Lower lobe of right lung (tissue), 2 donors: ENCODE measurements around the gene ACAP2. TPM values are rescaled to one million over a fixed set of nuclear protein-coding genes. Genes with fewer than 3 reads are reported as not detected.

Source experiments
- ATAC-seq, 2 donors: fragments of 200-7000 bp; cut with Tn5 transposase; one replicate each; pipeline ENCODE4 v1.9.1; 2020 to 2022; ENCODE audit warnings: mild to moderate bottlenecking in 2 of 2, moderate library complexity in 2 of 2
- DNase-seq: peaks from one replicate; pipeline ENCODE4 v3.0.0-alpha.2; 2020
- H3K27ac ChIP-seq: fragments of 200-600 bp; one replicate; pipeline ENCODE4 v1.8.0; 2022
- H3K27me3 ChIP-seq: fragments of 200-600 bp; one replicate; pipeline ENCODE4 v1.8.0; 2022; ENCODE audit warnings: low read depth
- H3K36me3 ChIP-seq: fragments of 200-600 bp; one replicate; pipeline ENCODE4 v1.8.0; 2022; ENCODE audit warnings: mild to moderate bottlenecking
- H3K4me1 ChIP-seq: fragments of 200-600 bp; one replicate; pipeline ENCODE4 v1.8.0; 2022
- H3K4me3 ChIP-seq: fragments of 200-600 bp; one replicate; pipeline ENCODE4 v1.8.0; 2022; ENCODE audit warnings: mild to moderate bottlenecking
- H3K9me3 ChIP-seq: fragments of 200-600 bp; one replicate; pipeline ENCODE4 v1.8.0; 2022
- intact Hi-C: fragments of 100-400 bp; cut with DNase I; formaldehyde crosslinking; loops from one replicate; pipeline ENCODE4 v1.11.0; 2022
- total RNA-seq: library from RNA; stranded (reverse); fragmentation: NEBNext Ultra II Directional; extraction: Animal tissue kit (Norgen Biotek cat#: 25700); gene quantifications from one replicate; pipeline ENCODE4 v1.2.1, GENCODE V29; 2021
- TF ChIP-seq, protein P1 (sequence below): fragments of 200-600 bp; IDR thresholded peaks from one replicate; pipeline ENCODE4 v1.8.0; 2022; ENCODE audit warnings: antibody characterized with exemption, mild to moderate bottlenecking
- donor health status: DM: no; HTN: yes; CAD: no; lungs with severe emphysema.

The ACAP2 gene
- total RNA-seq, 1 donor from 2014 or later = 68.9 TPM

DNA sequence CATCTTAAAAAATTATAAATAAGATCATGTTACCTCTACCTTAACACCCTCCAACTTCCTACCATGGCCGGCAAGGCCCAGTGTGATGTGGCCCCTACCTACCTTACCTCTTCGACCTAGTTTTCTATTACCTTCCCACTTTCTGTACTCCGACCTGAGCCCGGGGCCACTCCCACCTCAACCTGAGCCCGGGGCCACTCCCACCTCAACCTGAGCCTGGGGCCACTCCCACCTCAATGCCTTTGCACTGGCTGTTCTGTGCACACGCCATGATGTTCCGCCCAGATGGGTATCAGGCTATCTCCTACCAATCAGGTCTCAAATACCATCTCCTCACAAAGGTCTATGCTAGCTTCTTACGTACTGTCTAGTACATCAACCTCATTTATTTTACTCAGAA is 105.1 kb downstream of the ACAP2 start:
- H3K4me1 ChIP-seq = no peaks in the 10 kb centered on the region
- TF ChIP-seq, protein P1, sequence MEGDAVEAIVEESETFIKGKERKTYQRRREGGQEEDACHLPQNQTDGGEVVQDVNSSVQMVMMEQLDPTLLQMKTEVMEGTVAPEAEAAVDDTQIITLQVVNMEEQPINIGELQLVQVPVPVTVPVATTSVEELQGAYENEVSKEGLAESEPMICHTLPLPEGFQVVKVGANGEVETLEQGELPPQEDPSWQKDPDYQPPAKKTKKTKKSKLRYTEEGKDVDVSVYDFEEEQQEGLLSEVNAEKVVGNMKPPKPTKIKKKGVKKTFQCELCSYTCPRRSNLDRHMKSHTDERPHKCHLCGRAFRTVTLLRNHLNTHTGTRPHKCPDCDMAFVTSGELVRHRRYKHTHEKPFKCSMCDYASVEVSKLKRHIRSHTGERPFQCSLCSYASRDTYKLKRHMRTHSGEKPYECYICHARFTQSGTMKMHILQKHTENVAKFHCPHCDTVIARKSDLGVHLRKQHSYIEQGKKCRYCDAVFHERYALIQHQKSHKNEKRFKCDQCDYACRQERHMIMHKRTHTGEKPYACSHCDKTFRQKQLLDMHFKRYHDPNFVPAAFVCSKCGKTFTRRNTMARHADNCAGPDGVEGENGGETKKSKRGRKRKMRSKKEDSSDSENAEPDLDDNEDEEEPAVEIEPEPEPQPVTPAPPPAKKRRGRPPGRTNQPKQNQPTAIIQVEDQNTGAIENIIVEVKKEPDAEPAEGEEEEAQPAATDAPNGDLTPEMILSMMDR = no peak
- DNase-seq (no peak), ATAC-seq (no peak)
- H3K9me3 ChIP-seq = no peaks in the 10 kb centered on the region
- H3K27me3 ChIP-seq = no peaks in the 10 kb centered on the region
- H3K27ac ChIP-seq = no peak overlapping the region
- no peak overlapping the region for H3K4me3 ChIP-seq
- H3K36me3 ChIP-seq = peaks cover 37% of the 10 kb centered on the region
- intact Hi-C loops = no loop called here

DNA sequence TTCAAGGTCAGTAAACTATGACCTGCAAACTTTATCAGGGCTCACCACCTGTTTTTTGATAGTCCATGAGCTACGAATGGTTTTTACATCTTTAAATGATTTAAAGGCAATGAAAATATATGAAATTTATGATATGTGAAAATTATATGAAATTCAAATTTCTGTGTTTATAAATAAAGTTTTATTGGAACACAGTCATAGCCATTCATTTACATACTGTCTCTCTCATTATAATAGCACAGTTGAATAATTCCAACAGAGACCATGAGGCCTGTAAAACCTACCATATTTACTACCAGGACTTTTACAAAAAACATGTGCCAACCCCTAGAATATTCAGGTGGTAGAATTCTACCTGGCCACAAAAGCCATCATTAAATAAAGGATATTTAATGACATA is 107.9 kb downstream of the ACAP2 start:
- TF ChIP-seq, protein P1 = no peak
- no peak for ATAC-seq
- H3K9me3 ChIP-seq = no peaks in the 10 kb centered on the region
- H3K27me3 ChIP-seq = no peaks in the 10 kb centered on the region
- H3K27ac ChIP-seq = no peak overlapping the region
- no peak overlapping the region for H3K4me3 ChIP-seq
- no peaks in the 10 kb centered on the region for H3K4me1 ChIP-seq
- H3K36me3 ChIP-seq = peaks cover 53% of the 10 kb centered on the region
- DNase-seq = no peak
- intact Hi-C loops = no loop called here

DNA sequence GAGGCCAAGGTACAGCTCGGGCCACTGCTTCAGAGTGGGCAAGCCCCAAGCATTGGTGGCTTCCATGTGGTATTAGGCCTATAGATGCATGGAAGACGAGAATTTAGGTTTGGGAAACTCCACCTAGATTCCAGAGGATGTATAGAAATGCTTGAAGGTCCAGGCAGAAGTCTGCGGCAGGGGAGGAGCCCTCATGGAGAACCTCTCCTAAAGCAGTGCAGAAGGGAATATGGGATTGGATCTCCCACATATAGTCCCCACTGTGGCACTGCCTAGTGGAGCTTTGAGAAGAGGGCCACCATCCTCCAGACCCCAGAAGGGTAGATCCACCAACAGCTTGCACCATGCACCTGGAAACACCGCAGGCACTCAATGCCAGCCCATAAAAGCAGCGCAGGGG is 123.8 kb downstream of the ACAP2 start:
- Histone ChIP-seq H3K27ac (no peak overlapping the region), H3K4me3 (no peak overlapping the region), H3K4me1 (no peaks in the 10 kb centered on the region), H3K9me3 (no peaks in the 10 kb centered on the region), H3K36me3 (peaks cover 34% of the 10 kb centered on the region), H3K27me3 (no peaks in the 10 kb centered on the region)
- ATAC-seq = no peak
- TF ChIP-seq, protein P1 = no peak
- intact Hi-C loops = no loop called here
- DNase-seq = no peak

DNA sequence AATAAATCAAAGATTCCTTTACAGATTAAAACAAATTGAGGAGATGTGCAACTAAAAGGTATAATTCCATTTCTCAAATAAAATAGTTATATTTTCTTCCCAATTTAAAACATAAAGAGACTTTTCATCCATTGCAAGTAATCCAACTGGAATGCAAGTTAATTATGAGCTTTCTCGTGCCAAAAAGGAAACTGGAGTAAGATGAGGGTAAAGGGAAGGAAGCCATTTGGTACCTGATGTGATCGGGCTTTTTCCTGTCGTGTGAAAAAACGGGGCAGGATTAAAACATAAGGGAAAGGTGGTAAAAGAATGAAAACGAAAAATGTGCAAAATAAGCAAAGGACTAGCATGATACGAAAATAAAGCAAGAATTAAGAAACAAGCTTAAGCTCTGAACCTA is 130.1 kb downstream of the ACAP2 start:
- Histone ChIP-seq H3K27me3 (no peaks in the 10 kb centered on the region), H3K4me3 (no peak overlapping the region), H3K4me1 (no peaks in the 10 kb centered on the region), H3K9me3 (no peaks in the 10 kb centered on the region), H3K36me3 (peaks cover 21% of the 10 kb centered on the region), H3K27ac (no peak overlapping the region)
- no peak for DNase-seq
- intact Hi-C loops = no loop called here
- TF ChIP-seq, protein P1 = no peak
- ATAC-seq = no peak

DNA sequence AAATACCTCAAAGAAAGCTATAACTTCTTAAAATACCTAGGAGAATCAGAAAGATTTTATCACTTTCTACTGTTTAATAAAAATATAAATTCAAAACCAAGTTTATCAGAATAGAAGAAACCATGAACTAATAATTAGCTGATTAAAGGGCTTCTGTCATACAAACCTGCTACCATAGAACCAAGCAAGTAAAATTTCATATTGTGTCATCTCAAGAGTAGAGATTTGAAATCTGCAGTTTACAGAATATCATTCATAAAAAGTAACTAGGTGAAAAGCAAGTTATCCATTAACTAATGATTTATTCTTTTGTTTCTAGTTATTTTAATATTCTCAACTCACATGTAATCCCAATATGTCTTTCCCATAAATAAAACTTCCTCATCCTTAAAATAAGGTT is 135.1 kb downstream of the ACAP2 start:
- H3K4me3 ChIP-seq = no peak overlapping the region
- no peaks in the 10 kb centered on the region for H3K27me3 ChIP-seq
- H3K27ac ChIP-seq = no peak overlapping the region
- ATAC-seq (no peak), DNase-seq (no peak)
- TF ChIP-seq, protein P1 = no peak
- H3K36me3 ChIP-seq = peaks cover 57% of the 10 kb centered on the region
- no peaks in the 10 kb centered on the region for H3K9me3 ChIP-seq
- H3K4me1 ChIP-seq = no peaks in the 10 kb centered on the region
- intact Hi-C loops = no loop called here

DNA sequence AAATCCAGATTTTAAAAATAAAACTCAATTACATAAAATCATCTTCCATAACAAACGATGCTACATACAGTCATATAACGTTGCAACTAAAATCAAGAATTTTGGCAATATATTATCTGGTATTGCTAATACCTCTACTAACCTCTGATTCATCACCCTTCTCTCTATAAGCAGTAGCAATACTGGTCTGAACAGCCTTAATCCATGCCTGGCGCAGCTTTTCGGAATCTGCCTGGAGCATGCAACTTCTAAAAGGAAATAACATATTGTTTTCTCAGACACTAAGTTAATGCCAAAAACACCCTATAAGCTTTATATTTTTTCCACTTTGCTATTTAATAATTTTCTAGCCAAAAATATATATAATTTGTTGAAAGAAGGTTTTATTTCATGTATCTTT is 136.5 kb downstream of the ACAP2 start:
- no peak for DNase-seq
- TF ChIP-seq, protein P1 = no peak
- no peak overlapping the region for H3K27ac ChIP-seq
- no peak for ATAC-seq
- no peak overlapping the region for H3K4me3 ChIP-seq
- H3K4me1 ChIP-seq = no peaks in the 10 kb centered on the region
- no peaks in the 10 kb centered on the region for H3K9me3 ChIP-seq
- intact Hi-C loops = no loop called here
- H3K27me3 ChIP-seq = no peaks in the 10 kb centered on the region
- H3K36me3 ChIP-seq = peaks cover 69% of the 10 kb centered on the region
